Neural cell (in vitro differentiated cells): ENCODE data around the gene TYRO3. TPM values are rescaled to one million over a fixed set of nuclear protein-coding genes. Genes with fewer than 3 reads are reported as not detected.

Source experiments
- H2AFZ ChIP-seq: fragments of 200-600, 300-800 bp; sonication (generic), shearing (Covaris generic); 2 replicates; pipeline ENCODE4 v1.6.0; 2014; ENCODE audit warnings: low read depth, mild to moderate bottlenecking, antibody characterized with exemption, low read length, moderate library complexity
- H3F3A ChIP-seq: fragments of 200-600 bp; shearing (Covaris generic); 2 replicates; pipeline ENCODE4 v1.6.1; 2016; ENCODE audit warnings: mild to moderate bottlenecking, moderate library complexity, mixed read lengths, antibody characterized with exemption, low read length; ENCODE audit not compliant: insufficient read depth, poor library complexity, severe bottlenecking
- H3K27ac ChIP-seq: fragments of 200-600, 300-800 bp; sonication (generic), shearing (Covaris generic); 2 replicates; pipeline ENCODE4 v1.5.1; 2014; ENCODE audit warnings: mild to moderate bottlenecking, low read length, moderate library complexity
- H3K27me3 ChIP-seq: fragments of 300-800, 200-600 bp; sonication (generic), shearing (Covaris generic); 2 replicates; pipeline ENCODE4 v1.6.0; 2014; ENCODE audit warnings: mild to moderate bottlenecking, low read depth, low read length, moderate library complexity; ENCODE audit not compliant: insufficient read depth
- H3K36me3 ChIP-seq: fragments of 300-800, 200-600 bp; sonication (generic), shearing (Covaris generic); 2 replicates; pipeline ENCODE4 v1.5.1; 2014; ENCODE audit warnings: mild to moderate bottlenecking, antibody characterized with exemption, low read length, moderate library complexity; ENCODE audit not compliant: insufficient read depth
- H3K4me2 ChIP-seq: fragments of 300-800, 200-600 bp; sonication (generic), shearing (Covaris generic); 2 replicates; pipeline ENCODE4 v1.6.0; 2014; ENCODE audit warnings: mild to moderate bottlenecking, low read length
- H3K4me3 ChIP-seq: fragments of 300-800, 200-600 bp; sonication (generic), shearing (Covaris generic); 2 replicates; pipeline ENCODE4 v1.5.1; 2014; ENCODE audit warnings: mild to moderate bottlenecking, low read length, moderate library complexity
- H3K79me2 ChIP-seq: fragments of 200-600 bp; shearing (Covaris generic); replicated peaks from 2 replicates; pipeline ENCODE4 v1.6.0; 2014; ENCODE audit warnings: mild to moderate bottlenecking, low read length, moderate library complexity; ENCODE audit not compliant: insufficient read depth
- H3K9ac ChIP-seq: fragments of 300-800, 200-600 bp; sonication (generic), shearing (Covaris generic); 2 replicates; pipeline ENCODE4 v1.6.1; 2016; ENCODE audit warnings: mild to moderate bottlenecking, low read length, mixed read lengths
- H3K9me2 ChIP-seq: fragments of 200-600 bp; shearing (Covaris generic); 2 replicates; pipeline ENCODE4 v1.6.1; 2016; ENCODE audit warnings: mild to moderate bottlenecking, low read length, mixed read lengths; ENCODE audit not compliant: insufficient read depth
- H3K9me3 ChIP-seq: fragments of 200-600, 300-800 bp; sonication (generic), shearing (Covaris generic); 2 replicates; pipeline ENCODE4 v1.6.1; 2016; ENCODE audit warnings: mild to moderate bottlenecking, mixed run types, low read length, moderate library complexity, mixed read lengths
- H4K20me1 ChIP-seq: fragments of 200-600 bp; shearing (Covaris generic); 2 replicates; pipeline ENCODE4 v1.6.1; 2016; ENCODE audit warnings: mild to moderate bottlenecking, mixed run types; ENCODE audit not compliant: insufficient read depth
- EP300 ChIP-seq: fragments of 450-650 bp; conservative IDR thresholded peaks from 2 replicates; pipeline ENCODE4 v1.6.1; 2014; ENCODE audit warnings: antibody characterized with exemption, mild to moderate bottlenecking, moderate library complexity; ENCODE audit not compliant: poor library complexity, severe bottlenecking
- EZH2 ChIP-seq: fragments of 200-600, 300-800 bp; shearing (Covaris generic), sonication (generic); IDR thresholded peaks from 2 replicates; pipeline ENCODE4 v1.6.1; 2014; ENCODE audit warnings: antibody characterized with exemption, low read length, borderline replicate concordance, mild to moderate bottlenecking; ENCODE audit not compliant: insufficient read depth, poor library complexity, severe bottlenecking
- MXI1 ChIP-seq: fragments of 450-650 bp; conservative IDR thresholded peaks from 2 replicates; pipeline ENCODE4 v1.6.1; 2014; ENCODE audit warnings: antibody characterized with exemption, mild to moderate bottlenecking; ENCODE audit not compliant: poor library complexity, severe bottlenecking
- POLR2AphosphoS5 ChIP-seq: IDR thresholded peaks from 2 replicates; pipeline ENCODE4 v1.6.1; 2012
- RAD21 ChIP-seq: fragments of 450-650 bp; conservative IDR thresholded peaks from 2 replicates; pipeline ENCODE4 v1.6.1; 2014; ENCODE audit warnings: antibody characterized with exemption, mild to moderate bottlenecking, moderate library complexity
- REST ChIP-seq: IDR thresholded peaks from 2 replicates; pipeline ENCODE4 v1.6.1; 2012; ENCODE audit warnings: borderline replicate concordance
- SMC3 ChIP-seq: fragments of 450-650 bp; conservative IDR thresholded peaks from 2 replicates; pipeline ENCODE4 v1.6.1; 2014; ENCODE audit warnings: antibody characterized with exemption, mild to moderate bottlenecking, moderate library complexity; ENCODE audit not compliant: poor library complexity
- TAF1 ChIP-seq: IDR thresholded peaks from 2 replicates; pipeline ENCODE4 v1.6.1; 2012; ENCODE audit warnings: low read depth
- polyA plus RNA-seq: library from polyadenylated mRNA; depleted of rRNA; stranded (reverse); fragments of >200 nt; gene quantifications from 2 replicates; pipeline ENCODE4 v1.2.3, GENCODE V29; 2014

The TYRO3 gene
- polyA plus RNA-seq, 1 donor from 2014 or later: 12.1 TPM

GRCh38 chr15:41512512-41512939 lies 46.5 kb upstream of the TYRO3 start:
- Histone ChIP-seq H3K9me3 (no peaks in the 10 kb centered on the region), H3K79me2 (no peaks in the 10 kb centered on the region), H3K9ac (no peak overlapping the region), H4K20me1 (no peaks in the 10 kb centered on the region), H3K4me2 (no peak overlapping the region), H3K9me2 (no peaks in the 10 kb centered on the region), H2AFZ (no peak overlapping the region), H3K36me3 (no peaks in the 10 kb centered on the region), H3K27me3 (peaks cover 64% of the 10 kb centered on the region), H3K4me3 (peak overlapping the region; percentile 42), H3F3A (no peaks in the 10 kb centered on the region), H3K27ac (no peak overlapping the region)
- TF ChIP-seq POLR2AphosphoS5 (no peak), EZH2 (no peak), REST (no peak), MXI1 (no peak)

- Histone ChIP-seq H2AFZ (no peak overlapping the region), H3K9ac (no peak overlapping the region), H3K27ac (no peak overlapping the region), H3K9me3 (no peaks in the 10 kb centered on the region), H4K20me1 (no peaks in the 10 kb centered on the region), H3K4me3 (peak overlapping the region; percentile 42), H3F3A (no peaks in the 10 kb centered on the region), H3K9me2 (no peaks in the 10 kb centered on the region), H3K4me2 (no peak overlapping the region), H3K79me2 (no peaks in the 10 kb centered on the region), H3K27me3 (peaks cover 59% of the 10 kb centered on the region), H3K36me3 (no peaks in the 10 kb centered on the region)
- no peak for TF ChIP-seq POLR2AphosphoS5
- no peak for TF ChIP-seq RAD21
- no peak for TF ChIP-seq TAF1
- TF ChIP-seq SMC3: no peak
- TF ChIP-seq EP300: no peak
- no peak for TF ChIP-seq REST
- TF ChIP-seq EZH2: peak; percentile 17
Observed at GRCh38 chr15:41512940-41513505, 46.0 kb upstream of the TYRO3 start.
